OCI-LY7 (cell line): Measurements from ENCODE around the gene MYZAP.

Experiments
- EZH2phosphoT487 ChIP-seq: fragments of 200-600 bp; sonication (generic); IDR thresholded peaks from 2 replicates; pipeline ENCODE4 v1.6.1; 2018; ENCODE audit warnings: low read depth, borderline replicate concordance, mild to moderate bottlenecking, mixed run types, antibody characterized with exemption, low read length, moderate library complexity, mixed read lengths
- TF ChIP-seq, protein P1 (sequence below): fragments of 200-600 bp; sonication (generic); conservative IDR thresholded peaks from 2 replicates; pipeline ENCODE4 v1.5.1; 2014; ENCODE audit warnings: mild to moderate bottlenecking, antibody characterized with exemption, low read length, moderate library complexity, mixed read lengths

DNA sequence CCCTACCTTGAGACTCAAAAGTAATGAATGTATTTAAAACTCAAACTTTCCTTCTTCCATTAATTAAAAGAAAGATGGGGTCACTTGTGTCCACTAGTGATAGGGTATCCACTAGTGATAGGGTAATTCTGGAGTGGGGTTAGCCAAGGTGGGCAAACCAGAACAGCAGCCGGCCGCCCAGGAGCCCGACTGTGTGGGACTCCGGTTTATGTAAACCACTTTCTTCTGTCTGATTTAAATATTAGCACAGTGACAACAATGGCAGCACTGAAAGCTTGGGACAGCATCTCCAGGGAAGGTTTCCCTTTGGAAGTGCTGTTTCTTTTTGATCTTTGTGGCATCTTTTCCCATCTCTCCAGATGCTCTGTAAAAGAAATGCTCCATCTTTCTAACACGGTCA, 722 bp downstream of the MYZAP start:
- TF ChIP-seq, protein P1, sequence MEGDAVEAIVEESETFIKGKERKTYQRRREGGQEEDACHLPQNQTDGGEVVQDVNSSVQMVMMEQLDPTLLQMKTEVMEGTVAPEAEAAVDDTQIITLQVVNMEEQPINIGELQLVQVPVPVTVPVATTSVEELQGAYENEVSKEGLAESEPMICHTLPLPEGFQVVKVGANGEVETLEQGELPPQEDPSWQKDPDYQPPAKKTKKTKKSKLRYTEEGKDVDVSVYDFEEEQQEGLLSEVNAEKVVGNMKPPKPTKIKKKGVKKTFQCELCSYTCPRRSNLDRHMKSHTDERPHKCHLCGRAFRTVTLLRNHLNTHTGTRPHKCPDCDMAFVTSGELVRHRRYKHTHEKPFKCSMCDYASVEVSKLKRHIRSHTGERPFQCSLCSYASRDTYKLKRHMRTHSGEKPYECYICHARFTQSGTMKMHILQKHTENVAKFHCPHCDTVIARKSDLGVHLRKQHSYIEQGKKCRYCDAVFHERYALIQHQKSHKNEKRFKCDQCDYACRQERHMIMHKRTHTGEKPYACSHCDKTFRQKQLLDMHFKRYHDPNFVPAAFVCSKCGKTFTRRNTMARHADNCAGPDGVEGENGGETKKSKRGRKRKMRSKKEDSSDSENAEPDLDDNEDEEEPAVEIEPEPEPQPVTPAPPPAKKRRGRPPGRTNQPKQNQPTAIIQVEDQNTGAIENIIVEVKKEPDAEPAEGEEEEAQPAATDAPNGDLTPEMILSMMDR: no peak
- TF ChIP-seq EZH2phosphoT487: no peak
